HEK293 (cell line): ENCODE results near the gene PREX1.

Experiments used
- CTCF ChIA-PET: fragments of 350-600 bp; formaldehyde crosslinking; extraction: SDS; loops from one replicate; lab custom pipeline; 2021; ENCODE audit warnings: antibody characterized with exemption; lab: Yijun Ruan, JAX
- POLR2A ChIA-PET: fragments of 300-600 bp; formaldehyde crosslinking; extraction: SDS; loops from one replicate; lab custom pipeline; 2020; ENCODE audit warnings: antibody characterized with exemption, inconsistent platforms; lab: Yijun Ruan, JAX
- H3K27ac ChIP-seq: fragments of 200-500 bp; sonication (Bioruptor generic); 2 replicates; pipeline ENCODE4 v1.5.1; 2014; ENCODE audit warnings: low read depth, low read length, control low read depth, inconsistent platforms; ENCODE audit errors: extremely low read depth
- H3K36me3 ChIP-seq, 2 experiments: fragments of 200-500 bp in 1 of 2; sonication (Bioruptor generic) in 1 of 2; 1 replicate in 1 of 2; 2 replicates in 1 of 2; pipeline ENCODE4 v1.5.1; 2014 to 2017; ENCODE audit warnings: inconsistent platforms in 2 of 2, low read length in 2 of 2; ENCODE audit not compliant: control insufficient read depth in 2 of 2, insufficient read depth in 1 of 2
- H3K4me1 ChIP-seq: fragments of 200-500 bp; sonication (Bioruptor generic); 2 replicates; pipeline ENCODE4 v1.5.1; 2014; ENCODE audit warnings: mild to moderate bottlenecking, low read length, inconsistent platforms; ENCODE audit not compliant: control insufficient read depth, insufficient read depth
- H3K4me3 ChIP-seq: 2 replicates; pipeline ENCODE4 v1.5.1; 2011; ENCODE audit warnings: low read depth, mild to moderate bottlenecking, control low read depth, low read length, moderate library complexity
- H3K9me3 ChIP-seq: fragments of 200-500 bp; sonication (Bioruptor generic); 2 replicates; pipeline ENCODE4 v1.5.1; 2014; ENCODE audit warnings: low read depth, low read length, inconsistent platforms; ENCODE audit not compliant: control insufficient read depth, insufficient read depth
- EGR2 ChIP-seq: fragments of 450-650 bp; formaldehyde crosslinking; IDR thresholded peaks from 2 replicates; pipeline ENCODE4 v1.5.1; 2016; ENCODE audit warnings: low read depth, missing biosample characterization, missing genetic modification characterization
- MYNN ChIP-seq: fragments of 450-650 bp; formaldehyde crosslinking; IDR thresholded peaks from 2 replicates; pipeline ENCODE4 v1.5.1; 2016; ENCODE audit warnings: missing biosample characterization, missing genetic modification characterization, borderline replicate concordance
- OVOL3 ChIP-seq: fragments of 450-650 bp; formaldehyde crosslinking; IDR thresholded peaks from 2 replicates; pipeline ENCODE4 v1.5.1; 2016; ENCODE audit warnings: missing biosample characterization, missing genetic modification characterization
- WT1 ChIP-seq: fragments of 450-650 bp; formaldehyde crosslinking; IDR thresholded peaks from 2 replicates; pipeline ENCODE4 v1.5.1; 2016; ENCODE audit warnings: missing biosample characterization, missing genetic modification characterization
- ZBTB20 ChIP-seq: fragments of 450-650 bp; formaldehyde crosslinking; IDR thresholded peaks from 2 replicates; pipeline ENCODE4 v1.5.1; 2016; ENCODE audit warnings: missing biosample characterization, missing genetic modification characterization
- ZFHX2 ChIP-seq: fragments of 450-650 bp; formaldehyde crosslinking; conservative IDR thresholded peaks from 2 replicates; pipeline ENCODE4 v1.5.1; 2016; ENCODE audit warnings: missing biosample characterization, missing genetic modification characterization
- ZNF114 ChIP-seq: fragments of 450-650 bp; formaldehyde crosslinking; IDR thresholded peaks from 2 replicates; pipeline ENCODE4 v1.5.0; 2017; ENCODE audit warnings: missing biosample characterization, missing genetic modification characterization
- ZNF155 ChIP-seq: fragments of 450-650 bp; formaldehyde crosslinking; IDR thresholded peaks from 2 replicates; pipeline ENCODE4 v1.5.1; 2016; ENCODE audit warnings: missing biosample characterization, missing genetic modification characterization
- ZNF169 ChIP-seq: fragments of 450-650 bp; formaldehyde crosslinking; IDR thresholded peaks from 2 replicates; pipeline ENCODE4 v1.5.1; 2016; ENCODE audit warnings: missing biosample characterization, missing genetic modification characterization
- ZNF202 ChIP-seq: fragments of 450-650 bp; formaldehyde crosslinking; IDR thresholded peaks from 2 replicates; pipeline ENCODE4 v1.5.1; 2016; ENCODE audit warnings: missing biosample characterization, missing genetic modification characterization, borderline replicate concordance
- ZNF248 ChIP-seq: fragments of 450-650 bp; formaldehyde crosslinking; IDR thresholded peaks from 2 replicates; pipeline ENCODE4 v1.5.1; 2017; ENCODE audit warnings: missing biosample characterization, missing genetic modification characterization
- ZNF266 ChIP-seq: fragments of 450-650 bp; formaldehyde crosslinking; IDR thresholded peaks from 2 replicates; pipeline ENCODE4 v1.5.1; 2016; ENCODE audit warnings: missing biosample characterization, missing genetic modification characterization, low read depth
- ZNF324 ChIP-seq: fragments of 450-650 bp; formaldehyde crosslinking; IDR thresholded peaks from 2 replicates; pipeline ENCODE4 v1.5.1; 2016; ENCODE audit warnings: missing biosample characterization, missing genetic modification characterization
- ZNF335 ChIP-seq: fragments of 450-650 bp; formaldehyde crosslinking; conservative IDR thresholded peaks from 2 replicates; pipeline ENCODE4 v1.5.1; 2016; ENCODE audit warnings: missing biosample characterization, missing genetic modification characterization
- ZNF394 ChIP-seq: fragments of 450-650 bp; formaldehyde crosslinking; IDR thresholded peaks from 2 replicates; pipeline ENCODE4 v1.5.1; 2016; ENCODE audit warnings: missing biosample characterization, missing genetic modification characterization, mild to moderate bottlenecking, moderate library complexity, borderline replicate concordance
- ZNF48 ChIP-seq: fragments of 450-650 bp; formaldehyde crosslinking; IDR thresholded peaks from 2 replicates; pipeline ENCODE4 v1.5.1; 2016; ENCODE audit warnings: missing biosample characterization, missing genetic modification characterization
- ZNF529 ChIP-seq: fragments of 450-650 bp; formaldehyde crosslinking; IDR thresholded peaks from 2 replicates; pipeline ENCODE4 v1.5.1; 2017; ENCODE audit warnings: missing genetic modification characterization, missing biosample characterization; ENCODE audit not compliant: insufficient replicate concordance
- ZNF624 ChIP-seq: fragments of 450-650 bp; formaldehyde crosslinking; IDR thresholded peaks from 2 replicates; pipeline ENCODE4 v1.5.1; 2017; ENCODE audit warnings: missing biosample characterization, missing genetic modification characterization
- ZNF76 ChIP-seq: fragments of 450-650 bp; formaldehyde crosslinking; IDR thresholded peaks from 2 replicates; pipeline ENCODE4; 2016; ENCODE audit warnings: low read depth, missing biosample characterization, missing genetic modification characterization, borderline replicate concordance
- ZNF843 ChIP-seq: fragments of 450-650 bp; formaldehyde crosslinking; IDR thresholded peaks from 2 replicates; pipeline ENCODE4 v1.5.1; 2016; ENCODE audit warnings: missing biosample characterization, missing genetic modification characterization
- TF ChIP-seq, protein P1 (sequence below): fragments of 450-650 bp; formaldehyde crosslinking; IDR thresholded peaks from 2 replicates; pipeline ENCODE4 v1.5.1; 2016; ENCODE audit warnings: missing biosample characterization, missing genetic modification characterization
- TF ChIP-seq, protein P2 (sequence below): fragments of 450-650 bp; formaldehyde crosslinking; IDR thresholded peaks from 2 replicates; pipeline ENCODE4 v1.5.1; 2016; ENCODE audit warnings: missing biosample characterization, missing genetic modification characterization
- TF ChIP-seq, protein P3 (sequence below): fragments of 450-650 bp; formaldehyde crosslinking; IDR thresholded peaks from 2 replicates; pipeline ENCODE4 v1.5.1; 2017; ENCODE audit warnings: missing biosample characterization, missing genetic modification characterization
- TF ChIP-seq, protein P4 (sequence below): fragments of 450-650 bp; IDR thresholded peaks from 2 replicates; pipeline ENCODE4 v1.5.1; 2018; ENCODE audit warnings: missing biosample characterization, mild to moderate bottlenecking, missing genetic modification characterization
- TF ChIP-seq, protein P5 (sequence below): fragments of 450-650 bp; formaldehyde crosslinking; IDR thresholded peaks from 2 replicates; pipeline ENCODE4 v1.5.1; 2016; ENCODE audit warnings: missing biosample characterization, missing genetic modification characterization

PREX1 gene

DNA sequence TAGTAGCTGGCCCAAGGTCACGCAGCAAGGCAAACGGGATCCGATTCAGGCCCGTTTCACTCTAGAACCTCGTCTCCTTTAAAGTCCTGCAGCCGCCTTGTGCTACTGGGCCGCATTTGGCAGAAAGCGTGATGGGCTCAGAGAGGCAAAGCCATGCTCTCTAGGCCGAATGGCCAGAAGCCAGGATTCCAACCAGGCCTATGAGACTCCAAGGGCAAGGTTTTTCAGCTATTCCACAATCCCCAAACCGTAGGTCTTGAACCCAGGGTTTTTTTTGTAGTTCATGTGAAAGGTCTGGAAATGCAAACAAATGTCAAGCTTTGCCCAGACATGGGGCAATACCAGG, 174.1 kb downstream of the PREX1 start:
- ChIA-PET POLR2A (no interaction called here), CTCF (no interaction called here)

DNA sequence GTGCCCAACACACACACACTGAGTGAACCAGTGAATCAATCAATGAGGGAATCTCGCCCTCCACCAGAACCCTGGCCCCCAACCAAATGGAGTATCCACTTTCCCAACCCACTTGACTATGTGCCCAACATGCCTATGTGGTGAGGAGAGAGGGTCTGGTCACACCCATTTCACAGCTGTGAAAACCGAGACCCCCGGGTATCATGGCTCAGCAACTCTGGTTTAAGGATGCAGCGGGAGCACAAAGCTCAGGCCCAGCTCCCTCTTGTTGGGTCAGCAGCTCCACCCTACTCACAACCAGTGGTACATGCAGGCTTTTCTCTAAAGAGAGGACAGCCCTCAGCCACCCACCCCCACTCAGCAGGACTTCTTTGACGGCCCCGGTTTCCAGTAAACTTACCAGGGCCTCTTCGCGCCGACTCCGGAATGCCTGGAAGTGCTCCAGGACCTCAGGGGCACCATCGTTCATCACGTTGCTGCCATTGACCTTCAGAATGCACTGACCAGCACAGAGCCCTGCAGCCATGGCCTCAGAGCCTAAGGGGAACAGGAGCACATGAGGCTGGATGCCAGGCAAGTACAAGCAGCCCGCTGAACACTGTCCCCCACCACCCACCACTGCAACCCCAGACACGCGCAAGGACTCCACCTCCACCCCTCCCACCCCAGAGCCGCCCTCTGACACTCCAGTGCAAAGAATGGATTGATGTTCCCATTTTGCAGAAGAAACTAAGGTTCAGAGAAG, 174.7 kb downstream of the PREX1 start:
- CTCF ChIA-PET = no interaction called here
- POLR2A ChIA-PET = no interaction called here
- TF ChIP-seq ZNF324 (tag by site-specific recombination) (no peak), EGR2 (tag by site-specific recombination) (peak; percentile 44), ZNF48 (no peak)
- Histone ChIP-seq H3K27ac (no peak overlapping the region), H3K4me3 (no peak overlapping the region), H3K4me1 (no peaks in the 10 kb centered on the region), H3K36me3 (peaks cover 0 to 34% of the 10 kb centered on the region in 2 experiments; a peak in 1 of 3 replicates), H3K9me3 (no peaks in the 10 kb centered on the region)

More for the DNA sequence above, 174.1 kb downstream of the PREX1 start:
- Histone ChIP-seq H3K36me3 (peaks cover 0 to 34% of the 10 kb centered on the region in 2 experiments; a peak in 1 of 3 replicates), H3K27ac (no peak overlapping the region), H3K4me1 (no peaks in the 10 kb centered on the region), H3K4me3 (no peak overlapping the region), H3K9me3 (no peaks in the 10 kb centered on the region)
- no peak for TF ChIP-seq MYNN
- no peak for TF ChIP-seq ZNF48
- no peak for TF ChIP-seq ZNF394
- no peak for TF ChIP-seq ZNF155 (tag by site-specific recombination)
- TF ChIP-seq WT1 (tag by site-specific recombination) = no peak
- TF ChIP-seq EGR2 (tag by site-specific recombination) = no peak
- TF ChIP-seq, protein P1, sequence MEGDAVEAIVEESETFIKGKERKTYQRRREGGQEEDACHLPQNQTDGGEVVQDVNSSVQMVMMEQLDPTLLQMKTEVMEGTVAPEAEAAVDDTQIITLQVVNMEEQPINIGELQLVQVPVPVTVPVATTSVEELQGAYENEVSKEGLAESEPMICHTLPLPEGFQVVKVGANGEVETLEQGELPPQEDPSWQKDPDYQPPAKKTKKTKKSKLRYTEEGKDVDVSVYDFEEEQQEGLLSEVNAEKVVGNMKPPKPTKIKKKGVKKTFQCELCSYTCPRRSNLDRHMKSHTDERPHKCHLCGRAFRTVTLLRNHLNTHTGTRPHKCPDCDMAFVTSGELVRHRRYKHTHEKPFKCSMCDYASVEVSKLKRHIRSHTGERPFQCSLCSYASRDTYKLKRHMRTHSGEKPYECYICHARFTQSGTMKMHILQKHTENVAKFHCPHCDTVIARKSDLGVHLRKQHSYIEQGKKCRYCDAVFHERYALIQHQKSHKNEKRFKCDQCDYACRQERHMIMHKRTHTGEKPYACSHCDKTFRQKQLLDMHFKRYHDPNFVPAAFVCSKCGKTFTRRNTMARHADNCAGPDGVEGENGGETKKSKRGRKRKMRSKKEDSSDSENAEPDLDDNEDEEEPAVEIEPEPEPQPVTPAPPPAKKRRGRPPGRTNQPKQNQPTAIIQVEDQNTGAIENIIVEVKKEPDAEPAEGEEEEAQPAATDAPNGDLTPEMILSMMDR (tag by site-specific recombination) = no peak
- TF ChIP-seq ZNF266 (tag by site-specific recombination) = no peak

DNA sequence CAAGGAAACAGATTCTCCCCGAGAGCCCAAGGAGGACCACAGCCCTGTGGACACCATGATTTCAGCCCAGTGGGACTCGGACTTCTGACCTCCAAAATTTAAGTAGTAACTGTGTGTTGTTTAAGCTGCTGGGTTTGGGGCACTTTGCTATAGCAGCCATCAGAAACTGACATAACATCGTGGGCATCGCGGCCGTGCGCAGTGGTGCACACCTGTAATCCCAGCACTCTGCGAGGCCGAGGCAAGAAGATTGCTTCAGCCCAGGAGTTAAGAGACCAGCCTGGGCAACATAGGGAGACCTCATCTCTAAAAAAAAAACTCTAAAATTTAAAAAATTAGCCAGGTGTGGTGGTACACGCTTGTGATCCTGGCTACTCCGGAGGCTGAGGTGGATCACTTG, 175.8 kb downstream of the PREX1 start:
- no peak overlapping the region for H3K27ac ChIP-seq
- peaks cover 0 to 34% of the 10 kb centered on the region in 2 experiments; a peak in 1 of 3 replicates for H3K36me3 ChIP-seq
- no peaks in the 10 kb centered on the region for H3K9me3 ChIP-seq
- ChIA-PET POLR2A (no interaction called here), CTCF (interaction anchor here (0.6 kb wide), 1 partner anchor 253 kb away, joined by 3 read pairs; no protein-coding TSS in a partner anchor)
- no peak overlapping the region for H3K4me3 ChIP-seq
- no peaks in the 10 kb centered on the region for H3K4me1 ChIP-seq
- no peak for TF ChIP-seq ZNF843 (tag by site-specific recombination)
- TF ChIP-seq, protein P2, sequence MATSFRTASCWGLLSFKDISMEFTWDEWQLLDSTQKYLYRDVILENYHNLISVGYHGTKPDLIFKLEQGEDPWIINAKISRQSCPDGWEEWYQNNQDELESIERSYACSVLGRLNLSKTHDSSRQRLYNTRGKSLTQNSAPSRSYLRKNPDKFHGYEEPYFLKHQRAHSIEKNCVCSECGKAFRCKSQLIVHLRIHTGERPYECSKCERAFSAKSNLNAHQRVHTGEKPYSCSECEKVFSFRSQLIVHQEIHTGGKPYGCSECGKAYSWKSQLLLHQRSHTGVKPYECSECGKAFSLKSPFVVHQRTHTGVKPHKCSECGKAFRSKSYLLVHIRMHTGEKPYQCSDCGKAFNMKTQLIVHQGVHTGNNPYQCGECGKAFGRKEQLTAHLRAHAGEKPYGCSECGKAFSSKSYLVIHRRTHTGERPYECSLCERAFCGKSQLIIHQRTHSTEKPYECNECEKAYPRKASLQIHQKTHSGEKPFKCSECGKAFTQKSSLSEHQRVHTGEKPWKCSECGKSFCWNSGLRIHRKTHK (tag by site-specific recombination) = no peak
- TF ChIP-seq ZNF529 (tag by site-specific recombination) = no peak
- TF ChIP-seq, protein P3, sequence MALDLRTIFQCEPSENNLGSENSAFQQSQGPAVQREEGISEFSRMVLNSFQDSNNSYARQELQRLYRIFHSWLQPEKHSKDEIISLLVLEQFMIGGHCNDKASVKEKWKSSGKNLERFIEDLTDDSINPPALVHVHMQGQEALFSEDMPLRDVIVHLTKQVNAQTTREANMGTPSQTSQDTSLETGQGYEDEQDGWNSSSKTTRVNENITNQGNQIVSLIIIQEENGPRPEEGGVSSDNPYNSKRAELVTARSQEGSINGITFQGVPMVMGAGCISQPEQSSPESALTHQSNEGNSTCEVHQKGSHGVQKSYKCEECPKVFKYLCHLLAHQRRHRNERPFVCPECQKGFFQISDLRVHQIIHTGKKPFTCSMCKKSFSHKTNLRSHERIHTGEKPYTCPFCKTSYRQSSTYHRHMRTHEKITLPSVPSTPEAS (tag by site-specific recombination) = no peak
- TF ChIP-seq, protein P4, sequence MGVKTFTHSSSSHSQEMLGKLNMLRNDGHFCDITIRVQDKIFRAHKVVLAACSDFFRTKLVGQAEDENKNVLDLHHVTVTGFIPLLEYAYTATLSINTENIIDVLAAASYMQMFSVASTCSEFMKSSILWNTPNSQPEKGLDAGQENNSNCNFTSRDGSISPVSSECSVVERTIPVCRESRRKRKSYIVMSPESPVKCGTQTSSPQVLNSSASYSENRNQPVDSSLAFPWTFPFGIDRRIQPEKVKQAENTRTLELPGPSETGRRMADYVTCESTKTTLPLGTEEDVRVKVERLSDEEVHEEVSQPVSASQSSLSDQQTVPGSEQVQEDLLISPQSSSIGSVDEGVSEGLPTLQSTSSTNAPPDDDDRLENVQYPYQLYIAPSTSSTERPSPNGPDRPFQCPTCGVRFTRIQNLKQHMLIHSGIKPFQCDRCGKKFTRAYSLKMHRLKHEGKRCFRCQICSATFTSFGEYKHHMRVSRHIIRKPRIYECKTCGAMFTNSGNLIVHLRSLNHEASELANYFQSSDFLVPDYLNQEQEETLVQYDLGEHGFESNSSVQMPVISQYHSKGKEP (tag by site-specific recombination) = no peak
- TF ChIP-seq ZNF202 (tag by site-specific recombination) = no peak
- no peak for TF ChIP-seq ZNF624 (tag by site-specific recombination)
- TF ChIP-seq ZBTB20 (tag by site-specific recombination) = no peak
- TF ChIP-seq ZNF335 (tag by site-specific recombination) = no peak
- TF ChIP-seq ZNF248 (tag by site-specific recombination) = no peak
- TF ChIP-seq ZNF76 (tag by site-specific recombination) = no peak
- TF ChIP-seq, protein P5, sequence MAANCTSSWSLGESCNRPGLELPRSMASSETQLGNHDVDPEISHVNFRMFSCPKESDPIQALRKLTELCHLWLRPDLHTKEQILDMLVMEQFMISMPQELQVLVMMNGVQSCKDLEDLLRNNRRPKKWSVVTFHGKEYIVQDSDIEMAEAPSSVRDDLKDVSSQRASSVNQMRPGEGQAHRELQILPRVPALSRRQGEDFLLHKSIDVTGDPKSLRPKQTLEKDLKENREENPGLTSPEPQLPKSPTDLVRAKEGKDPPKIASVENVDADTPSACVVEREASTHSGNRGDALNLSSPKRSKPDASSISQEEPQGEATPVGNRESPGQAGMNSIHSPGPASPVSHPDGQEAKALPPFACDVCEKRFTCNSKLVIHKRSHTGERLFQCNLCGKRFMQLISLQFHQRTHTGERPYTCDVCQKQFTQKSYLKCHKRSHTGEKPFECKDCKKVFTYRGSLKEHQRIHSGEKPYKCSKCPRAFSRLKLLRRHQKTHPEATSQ (tag by site-specific recombination) = no peak
- TF ChIP-seq ZNF169 = no peak
- TF ChIP-seq OVOL3 (tag by site-specific recombination) = no peak
- no peak for TF ChIP-seq ZNF114 (tag by site-specific recombination)
- TF ChIP-seq ZFHX2 (tag by site-specific recombination) = no peak
